ENCODE results near the gene TMEM18.

Gene TMEM18

GRCh38 chr2:664063-664462 is 13.1 kb downstream of the TMEM18 start:
- DNase-seq (ENCODE audit: extremely low read depth, low read depth): no peak
- no peak for TF ChIP-seq CTCF (IDR thresholded peaks at IDR 0.05; ENCODE audit: low read depth, low read length, missing control alignments)
- H3K4me3 ChIP-seq (replicated peaks; ENCODE audit: low read depth, low read length): no peak overlapping the region

DNA sequence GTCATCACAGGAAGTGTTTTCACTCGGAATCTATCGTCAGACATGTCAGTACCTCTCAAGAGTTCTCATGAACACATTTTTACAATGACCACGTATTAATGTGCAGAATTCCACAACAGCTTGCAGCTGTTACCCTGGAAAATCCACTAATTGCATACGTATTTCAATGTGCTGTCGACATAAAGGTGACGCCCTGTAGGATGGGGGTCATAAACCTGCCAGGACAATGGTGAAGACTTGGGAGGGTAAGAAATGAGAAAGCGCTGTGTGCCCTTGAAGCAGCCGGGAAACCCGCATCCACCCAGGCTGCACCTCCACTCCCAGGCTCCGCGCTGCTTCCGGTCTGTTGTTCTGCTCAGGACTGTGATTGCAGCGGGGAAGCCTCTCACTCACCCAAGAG is 14.0 kb downstream of the TMEM18 start:
- no peak for TF ChIP-seq CTCF (IDR thresholded peaks at IDR 0.05; ENCODE audit: low read depth, low read length, missing control alignments)
- no peak for DNase-seq (ENCODE audit: extremely low read depth, low read depth)
- no peak overlapping the region for H3K4me3 ChIP-seq (replicated peaks; ENCODE audit: low read depth, low read length)

DNA sequence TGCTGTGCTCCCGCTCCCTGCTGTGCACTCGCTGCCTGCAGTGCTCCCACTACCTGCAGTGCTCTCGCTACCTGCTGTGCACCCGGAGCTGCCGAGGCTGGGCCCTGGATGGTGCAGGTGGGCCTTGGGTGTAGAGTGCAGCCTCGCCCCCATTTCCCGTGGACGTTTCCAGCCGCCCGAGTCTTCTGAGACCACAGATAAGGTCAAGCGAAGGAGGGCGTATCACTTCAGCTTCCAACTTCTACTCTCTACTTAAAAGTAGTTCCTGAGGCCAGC is 15.9 kb downstream of the TMEM18 start:
- no peak for TF ChIP-seq CTCF (IDR thresholded peaks at IDR 0.05; ENCODE audit: low read depth, low read length, missing control alignments)

GRCh38 chr2:660586-661359 is 16.4 kb downstream of the TMEM18 start:
- no peak overlapping the region for H3K4me3 ChIP-seq (replicated peaks; ENCODE audit: low read depth, low read length)
- TF ChIP-seq CTCF (IDR thresholded peaks at IDR 0.05; ENCODE audit: low read depth, low read length, missing control alignments): no peak
- DNase-seq (ENCODE audit: extremely low read depth, low read depth): no peak

More for the DNA sequence above, 15.9 kb downstream of the TMEM18 start:
- DNase-seq (ENCODE audit: extremely low read depth, low read depth): no peak
- no peak overlapping the region for H3K4me3 ChIP-seq (replicated peaks; ENCODE audit: low read depth, low read length)

GRCh38 chr2:660029-660428 is 17.2 kb downstream of the TMEM18 start:
- no peak for TF ChIP-seq CTCF (IDR thresholded peaks at IDR 0.05; ENCODE audit: low read depth, low read length, missing control alignments)
- no peak for DNase-seq (ENCODE audit: extremely low read depth, low read depth)
- no peak overlapping the region for H3K4me3 ChIP-seq (replicated peaks; ENCODE audit: low read depth, low read length)

GRCh38 chr2:658426-658825 is 18.8 kb downstream of the TMEM18 start:
- H3K4me3 ChIP-seq (replicated peaks; ENCODE audit: low read depth, low read length): no peak overlapping the region
- TF ChIP-seq CTCF (IDR thresholded peaks at IDR 0.05; ENCODE audit: low read depth, low read length, missing control alignments): no peak
- no peak for DNase-seq (ENCODE audit: extremely low read depth, low read depth)

- DNase-seq (ENCODE audit: extremely low read depth, low read depth): no peak
- no peak for TF ChIP-seq CTCF (IDR thresholded peaks at IDR 0.05; ENCODE audit: low read depth, low read length, missing control alignments)
- H3K4me3 ChIP-seq (replicated peaks; ENCODE audit: low read depth, low read length): no peak overlapping the region
Observed at GRCh38 chr2:657766-658165, 19.4 kb downstream of the TMEM18 start.

Measured in HFF-Myc (cell line).